H1 (cell line): ENCODE data around the gene RPL3. TPM values are rescaled to one million over a fixed set of nuclear protein-coding genes. Genes with fewer than 3 reads are reported as not detected.

Experiments
- CREB1 ChIP-seq: IDR thresholded peaks from 2 replicates; pipeline ENCODE4 v1.6.1; 2012; ENCODE audit warnings: inconsistent platforms
- CTBP2 ChIP-seq: IDR thresholded peaks from 2 replicates; pipeline ENCODE4 v1.7.0; 2011; ENCODE audit warnings: borderline replicate concordance, mild to moderate bottlenecking, moderate library complexity, mixed read lengths, low read length; ENCODE audit not compliant: insufficient read depth, insufficient read length
- SAP30 ChIP-seq: fragments of 300-600 bp; sonication (generic); IDR thresholded peaks from 2 replicates; pipeline ENCODE4 v1.7.1; 2012; ENCODE audit warnings: low read length, moderate library complexity, mild to moderate bottlenecking, inconsistent platforms; ENCODE audit not compliant: insufficient read depth, insufficient replicate concordance
- polyA plus RNA-seq, 7 experiments: library from polyadenylated mRNA; depleted of rRNA in 3 of 7; stranded (reverse) in 5 of 7; unstranded in 2 of 7; fragments of >200 nt in 5 of 7; fragments of 200-250 nt in 2 of 7; gene quantifications; 1 replicate in 5 of 7; 2 replicates in 1 of 7; 4 replicates in 1 of 7; pipeline versions ENCODE4 v1.2.1 to v1.2.3, GENCODE V29; 2011 to 2013; ENCODE audit warnings: missing spikeins in 2 of 7, mixed read lengths in 2 of 7
- total RNA-seq: library from RNA; stranded (reverse); fragmentation: NEBNext Ultra II Directional; extraction: Animal tissue kit (Norgen Biotek cat#: 25700); gene quantifications from 2 replicates; pipeline ENCODE4 v1.2.1, GENCODE V29; 2021

The RPL3 gene
- total and polyA plus RNA-seq, 2 of the 8 experiments (the other 6 are each of a cell fraction or from before 2014, with no cell fraction given): 2,865 to 5,466 TPM

- TF ChIP-seq CTBP2 (no peak), CREB1 (no peak), SAP30 (no peak)
Observed at GRCh38 chr22:39363751-39364515, 44.5 kb upstream of the RPL3 start (continued).
